MM.1S (cell line): ENCODE data around the gene UST.

Experiments used
- EZH2 ChIP-seq: fragments of 300-600 bp; sonication (generic); optimal IDR thresholded peaks from 2 replicates; pipeline ENCODE3; 2017; ENCODE audit warnings: low read depth, mild to moderate bottlenecking, antibody characterized with exemption, low read length, mixed read lengths
- EZH2phosphoT487 ChIP-seq: fragments of 300-600 bp; sonication (generic); IDR thresholded peaks from 2 replicates; pipeline ENCODE4 v1.6.1; 2018; ENCODE audit warnings: antibody characterized with exemption, low read length
- TF ChIP-seq, protein P1 (sequence below): fragments of 300-600 bp; sonication (generic); IDR thresholded peaks from 2 replicates; pipeline ENCODE4 v1.5.1; 2016; ENCODE audit warnings: antibody characterized with exemption, low read length, mixed read lengths

DNA sequence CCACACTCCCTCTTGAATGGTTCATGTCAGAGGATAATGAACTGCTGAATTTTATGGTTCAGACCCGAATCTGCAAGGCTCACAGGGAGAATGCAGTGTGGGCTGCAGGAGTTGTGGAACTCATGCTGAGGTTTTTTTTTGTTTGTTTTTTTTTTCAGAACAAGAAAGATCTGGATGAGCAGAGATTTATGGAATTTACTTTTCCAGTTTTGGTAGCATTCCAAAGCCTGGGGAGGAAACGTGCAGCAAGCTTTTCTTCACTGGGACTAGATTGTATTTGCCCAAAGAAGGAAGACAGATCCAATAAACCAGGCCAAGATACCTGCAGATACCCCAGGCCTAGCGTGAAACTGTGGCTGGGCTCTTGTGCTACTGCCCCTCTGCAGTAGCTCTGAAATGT, 346.8 kb downstream of the UST start:
- TF ChIP-seq, protein P1, sequence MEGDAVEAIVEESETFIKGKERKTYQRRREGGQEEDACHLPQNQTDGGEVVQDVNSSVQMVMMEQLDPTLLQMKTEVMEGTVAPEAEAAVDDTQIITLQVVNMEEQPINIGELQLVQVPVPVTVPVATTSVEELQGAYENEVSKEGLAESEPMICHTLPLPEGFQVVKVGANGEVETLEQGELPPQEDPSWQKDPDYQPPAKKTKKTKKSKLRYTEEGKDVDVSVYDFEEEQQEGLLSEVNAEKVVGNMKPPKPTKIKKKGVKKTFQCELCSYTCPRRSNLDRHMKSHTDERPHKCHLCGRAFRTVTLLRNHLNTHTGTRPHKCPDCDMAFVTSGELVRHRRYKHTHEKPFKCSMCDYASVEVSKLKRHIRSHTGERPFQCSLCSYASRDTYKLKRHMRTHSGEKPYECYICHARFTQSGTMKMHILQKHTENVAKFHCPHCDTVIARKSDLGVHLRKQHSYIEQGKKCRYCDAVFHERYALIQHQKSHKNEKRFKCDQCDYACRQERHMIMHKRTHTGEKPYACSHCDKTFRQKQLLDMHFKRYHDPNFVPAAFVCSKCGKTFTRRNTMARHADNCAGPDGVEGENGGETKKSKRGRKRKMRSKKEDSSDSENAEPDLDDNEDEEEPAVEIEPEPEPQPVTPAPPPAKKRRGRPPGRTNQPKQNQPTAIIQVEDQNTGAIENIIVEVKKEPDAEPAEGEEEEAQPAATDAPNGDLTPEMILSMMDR: no peak
- TF ChIP-seq EZH2: no peak
- no peak for TF ChIP-seq EZH2phosphoT487
